Measurements from ENCODE around the gene MAGEF1.
A peak's percentile ranks its signal among the peaks of the same experiment; 100 is the strongest.

MAGEF1 gene

GRCh38 chr3:184711493-184712247, at the start of gene MAGEF1:
TSS of gene MAGEF1 (minus strand) at chr3:184712064. CDS start at chr3:184711821, 243 bp downstream.
- Histone ChIP-seq H3K9ac (ENCODE audit: low read depth, low read length) (peak within 1 kb of the TSS; percentile 94), H3K9me3 (ENCODE audit: control insufficient read depth, insufficient read depth, low read length) (no peaks in the 10 kb centered on the region), H3K27ac (ENCODE audit: low read depth, low read length) (peak within 1 kb of the TSS; percentile 95), H3K4me1 (ENCODE audit: control insufficient read depth, insufficient read depth, low read length) (peaks cover 16% of the 10 kb centered on the region), H3K36me3 (ENCODE audit: control insufficient read depth, insufficient read depth, low read length) (peaks cover 15% of the 10 kb centered on the region), H3K4me3 (ENCODE audit: low read depth, low read length) (peak within 1 kb of the TSS; percentile 97), H3K27me3 (ENCODE audit: control insufficient read depth, insufficient read depth, low read length) (no peaks in the 10 kb centered on the region)

- Histone ChIP-seq H3K9ac (ENCODE audit: low read depth, low read length) (no peak overlapping the region), H3K4me1 (ENCODE audit: control insufficient read depth, insufficient read depth, low read length) (peaks cover 13% of the 10 kb centered on the region), H3K9me3 (ENCODE audit: control insufficient read depth, insufficient read depth, low read length) (no peaks in the 10 kb centered on the region), H3K27ac (ENCODE audit: low read depth, low read length) (no peak overlapping the region), H3K36me3 (ENCODE audit: control insufficient read depth, insufficient read depth, low read length) (no peaks in the 10 kb centered on the region), H3K4me3 (ENCODE audit: low read depth, low read length) (no peak overlapping the region), H3K27me3 (ENCODE audit: control insufficient read depth, insufficient read depth, low read length) (peaks cover 5% of the 10 kb centered on the region; the same call in 1 of the 2 replicates)
Measured at GRCh38 chr3:184761075-184761841, 49.4 kb upstream of the MAGEF1 start.

- Histone ChIP-seq H3K4me3 (ENCODE audit: low read depth, low read length) (no peak overlapping the region), H3K9ac (ENCODE audit: low read depth, low read length) (no peak overlapping the region), H3K9me3 (ENCODE audit: control insufficient read depth, insufficient read depth, low read length) (no peaks in the 10 kb centered on the region), H3K4me1 (ENCODE audit: control insufficient read depth, insufficient read depth, low read length) (peaks cover 20% of the 10 kb centered on the region), H3K27ac (ENCODE audit: low read depth, low read length) (no peak overlapping the region), H3K36me3 (ENCODE audit: control insufficient read depth, insufficient read depth, low read length) (no peaks in the 10 kb centered on the region), H3K27me3 (ENCODE audit: control insufficient read depth, insufficient read depth, low read length) (peaks cover 5% of the 10 kb centered on the region; the same call in 1 of the 2 replicates)
Measured at GRCh38 chr3:184760337-184761074, 48.6 kb upstream of the MAGEF1 start.

- Histone ChIP-seq H3K9me3 (ENCODE audit: control insufficient read depth, insufficient read depth, low read length) (no peaks in the 10 kb centered on the region), H3K36me3 (ENCODE audit: control insufficient read depth, insufficient read depth, low read length) (no peaks in the 10 kb centered on the region), H3K27ac (ENCODE audit: low read depth, low read length) (no peak overlapping the region), H3K27me3 (ENCODE audit: control insufficient read depth, insufficient read depth, low read length) (peaks cover 5% of the 10 kb centered on the region; the same call in 1 of the 2 replicates), H3K4me1 (ENCODE audit: control insufficient read depth, insufficient read depth, low read length) (peaks cover 22% of the 10 kb centered on the region), H3K4me3 (ENCODE audit: low read depth, low read length) (no peak overlapping the region), H3K9ac (ENCODE audit: low read depth, low read length) (no peak overlapping the region)
Measured at GRCh38 chr3:184759666-184760200, 47.9 kb upstream of the MAGEF1 start.

DNA sequence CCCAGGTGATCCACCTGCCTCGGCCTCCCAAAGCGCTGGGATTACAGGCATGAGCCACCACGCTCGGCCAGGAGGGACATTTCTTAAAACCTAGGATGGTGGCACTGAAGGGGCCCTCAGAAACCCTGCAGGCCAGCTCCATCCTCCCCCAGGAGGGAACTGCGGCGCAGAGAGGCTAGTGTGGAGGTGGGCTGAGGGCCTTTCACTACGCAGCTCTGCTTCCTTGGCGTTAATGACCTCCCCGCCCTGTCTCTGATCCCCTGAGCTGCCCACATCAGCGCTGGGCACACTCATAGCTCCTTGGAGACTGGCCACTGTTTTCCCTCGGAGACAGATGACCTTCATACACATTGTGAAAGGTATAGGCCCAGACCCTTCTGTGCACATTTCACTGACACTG, 46.2 kb upstream of the MAGEF1 start:
- H3K9me3 ChIP-seq (ENCODE audit: control insufficient read depth, insufficient read depth, low read length): no peaks in the 10 kb centered on the region
- H3K9ac ChIP-seq (ENCODE audit: low read depth, low read length): no peak overlapping the region
- H3K36me3 ChIP-seq (ENCODE audit: control insufficient read depth, insufficient read depth, low read length): no peaks in the 10 kb centered on the region
- peaks cover 5% of the 10 kb centered on the region; the same call in 1 of the 2 replicates for H3K27me3 ChIP-seq (ENCODE audit: control insufficient read depth, insufficient read depth, low read length)
- no peak overlapping the region for H3K27ac ChIP-seq (ENCODE audit: low read depth, low read length)
- H3K4me3 ChIP-seq (ENCODE audit: low read depth, low read length): no peak overlapping the region
- H3K4me1 ChIP-seq (ENCODE audit: control insufficient read depth, insufficient read depth, low read length): peaks cover 22% of the 10 kb centered on the region

DNA sequence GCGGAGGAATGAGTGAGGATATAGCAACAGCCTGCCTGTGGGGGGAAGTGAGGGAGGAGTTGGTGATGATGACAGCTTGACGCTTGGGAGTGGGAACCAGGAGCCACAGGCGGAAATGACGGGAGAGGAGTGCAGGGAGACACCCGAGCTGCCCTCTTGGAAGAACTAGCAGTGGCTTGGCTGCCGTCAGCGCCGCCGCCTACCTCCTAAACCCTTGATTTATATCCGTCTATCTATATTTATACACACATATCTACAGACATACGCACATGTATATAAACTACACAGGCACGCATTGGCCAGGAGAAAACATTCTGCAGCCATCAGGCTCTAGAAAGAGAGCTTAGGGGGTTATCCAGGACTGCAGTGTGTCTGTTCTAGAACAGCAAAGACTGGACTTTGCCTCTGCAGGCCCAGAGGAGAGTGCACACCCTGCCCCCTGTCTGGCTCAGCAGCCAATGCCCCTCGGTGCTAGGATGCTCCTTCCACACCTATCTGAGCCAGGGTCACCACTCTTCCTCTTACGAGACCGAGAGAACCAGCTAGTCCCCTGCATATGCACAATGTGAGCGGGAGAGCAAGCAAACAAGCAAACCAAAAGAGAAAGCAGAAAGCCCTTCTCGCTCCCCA, 45.3 kb upstream of the MAGEF1 start:
- no peak overlapping the region for H3K27ac ChIP-seq (ENCODE audit: low read depth, low read length)
- peak overlapping the region; percentile 11; the same call in 1 of the 2 replicates for H3K9ac ChIP-seq (ENCODE audit: low read depth, low read length)
- peaks cover 27% of the 10 kb centered on the region for H3K4me1 ChIP-seq (ENCODE audit: control insufficient read depth, insufficient read depth, low read length)
- no peaks in the 10 kb centered on the region for H3K9me3 ChIP-seq (ENCODE audit: control insufficient read depth, insufficient read depth, low read length)
- H3K27me3 ChIP-seq (ENCODE audit: control insufficient read depth, insufficient read depth, low read length): peaks cover 5% of the 10 kb centered on the region; the same call in 1 of the 2 replicates
- peak overlapping the region; percentile 4; the same call in 1 of the 2 replicates for H3K4me3 ChIP-seq (ENCODE audit: low read depth, low read length)
- no peaks in the 10 kb centered on the region for H3K36me3 ChIP-seq (ENCODE audit: control insufficient read depth, insufficient read depth, low read length)

GRCh38 chr3:184756151-184757021, 44.5 kb upstream of the MAGEF1 start:
- Histone ChIP-seq H3K4me3 (ENCODE audit: low read depth, low read length) (peak overlapping the region; percentile 4; the same call in 1 of the 2 replicates), H3K27ac (ENCODE audit: low read depth, low read length) (peak overlapping the region; percentile 22), H3K36me3 (ENCODE audit: control insufficient read depth, insufficient read depth, low read length) (no peaks in the 10 kb centered on the region), H3K9ac (ENCODE audit: low read depth, low read length) (peak overlapping the region; percentile 11; the same call in 1 of the 2 replicates), H3K4me1 (ENCODE audit: control insufficient read depth, insufficient read depth, low read length) (peaks cover 28% of the 10 kb centered on the region), H3K27me3 (ENCODE audit: control insufficient read depth, insufficient read depth, low read length) (peaks cover 5% of the 10 kb centered on the region; the same call in 1 of the 2 replicates), H3K9me3 (ENCODE audit: control insufficient read depth, insufficient read depth, low read length) (no peaks in the 10 kb centered on the region)

DNA sequence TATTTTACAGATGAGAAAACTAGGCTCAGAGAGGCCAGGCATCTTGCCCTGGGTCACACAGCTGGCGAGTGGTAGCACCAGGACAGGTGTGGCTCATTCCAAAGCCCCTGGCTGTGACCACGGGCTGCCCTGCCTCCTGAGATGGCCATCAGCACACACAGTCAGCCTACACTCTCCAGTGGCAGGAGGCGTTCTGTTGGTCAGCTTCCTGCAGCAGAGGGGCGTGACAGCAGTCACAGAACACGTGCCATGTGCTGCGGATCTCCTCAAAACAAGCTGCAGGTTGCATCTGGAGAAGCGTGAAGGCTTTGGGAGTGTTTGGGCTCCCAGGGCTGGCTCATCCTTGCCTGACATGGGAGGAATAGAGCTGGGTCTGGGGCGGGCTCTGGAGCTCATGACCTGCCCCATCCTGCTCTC, 43.5 kb upstream of the MAGEF1 start:
- H3K9me3 ChIP-seq (ENCODE audit: control insufficient read depth, insufficient read depth, low read length): no peaks in the 10 kb centered on the region
- H3K9ac ChIP-seq (ENCODE audit: low read depth, low read length): no peak overlapping the region
- H3K27me3 ChIP-seq (ENCODE audit: control insufficient read depth, insufficient read depth, low read length): peaks cover 5% of the 10 kb centered on the region; the same call in 1 of the 2 replicates
- peaks cover 35% of the 10 kb centered on the region for H3K4me1 ChIP-seq (ENCODE audit: control insufficient read depth, insufficient read depth, low read length)
- no peaks in the 10 kb centered on the region for H3K36me3 ChIP-seq (ENCODE audit: control insufficient read depth, insufficient read depth, low read length)
- H3K27ac ChIP-seq (ENCODE audit: low read depth, low read length): no peak overlapping the region
- H3K4me3 ChIP-seq (ENCODE audit: low read depth, low read length): no peak overlapping the region

DNA sequence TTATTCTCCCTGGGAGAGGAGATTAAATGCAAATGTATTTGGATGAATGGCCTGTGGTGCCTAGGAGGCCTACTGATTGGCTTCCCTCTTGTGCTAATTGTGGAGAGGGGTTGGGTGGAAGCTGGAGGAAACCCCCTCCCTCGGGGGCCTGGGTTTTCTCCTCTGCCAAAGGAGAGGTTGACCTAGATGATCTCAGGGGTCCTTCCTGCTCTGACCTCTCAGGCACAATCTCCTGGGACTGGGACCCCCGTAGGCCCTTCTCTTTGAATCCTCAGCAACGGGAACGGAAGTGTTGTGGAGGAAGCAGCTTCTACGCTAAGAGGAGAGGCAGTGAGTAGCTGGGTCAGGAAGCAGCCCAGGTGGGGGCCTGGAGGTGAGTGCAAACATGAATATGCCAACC, 40.5 kb upstream of the MAGEF1 start:
- Histone ChIP-seq H3K27me3 (ENCODE audit: control insufficient read depth, insufficient read depth, low read length) (peaks cover 3% of the 10 kb centered on the region; the same call in 1 of the 2 replicates), H3K36me3 (ENCODE audit: control insufficient read depth, insufficient read depth, low read length) (no peaks in the 10 kb centered on the region), H3K9ac (ENCODE audit: low read depth, low read length) (no peak overlapping the region), H3K4me1 (ENCODE audit: control insufficient read depth, insufficient read depth, low read length) (peaks cover 37% of the 10 kb centered on the region), H3K4me3 (ENCODE audit: low read depth, low read length) (no peak overlapping the region), H3K27ac (ENCODE audit: low read depth, low read length) (peak overlapping the region; percentile 67), H3K9me3 (ENCODE audit: control insufficient read depth, insufficient read depth, low read length) (no peaks in the 10 kb centered on the region)

All from HUES48 (cell line).